Measurements from ENCODE around the gene TCTA.

The TCTA gene

DNA sequence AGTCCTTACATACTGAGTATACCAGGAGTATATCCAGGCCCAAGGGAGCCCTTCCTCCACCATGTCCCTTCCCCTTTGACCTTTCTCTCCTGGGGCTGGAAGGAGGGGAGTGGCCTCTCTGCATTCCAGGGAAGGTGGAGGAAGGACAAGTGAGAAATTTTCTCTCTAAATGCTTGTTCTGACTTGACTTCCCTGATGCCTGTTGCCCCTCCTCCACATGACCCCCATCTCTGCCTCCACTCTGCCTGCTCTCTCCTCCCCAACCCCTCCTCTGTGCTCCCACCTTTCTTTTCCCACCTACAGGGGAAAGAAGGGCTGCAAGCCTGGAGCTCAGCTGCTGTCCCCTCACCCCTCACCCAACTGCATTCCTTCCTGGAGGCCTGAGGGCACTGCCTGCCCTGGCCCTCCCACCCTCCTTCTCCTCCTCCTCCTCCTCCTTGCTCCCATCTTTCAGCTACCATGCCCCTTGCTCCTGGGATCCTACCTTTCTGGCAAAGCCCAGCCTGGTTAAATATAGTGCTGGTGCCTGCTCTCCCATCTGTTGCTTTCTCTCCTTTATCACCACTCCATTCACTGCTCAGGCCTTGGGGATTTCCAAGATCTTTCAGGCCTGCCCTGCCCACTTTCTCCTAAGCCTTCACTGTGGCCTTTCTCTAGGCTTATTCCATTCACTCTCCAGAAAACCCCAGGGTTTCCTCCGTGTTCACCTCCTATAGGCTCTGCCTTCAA, 49.4 kb downstream of the TCTA start:
- DNase-seq, result no peak

DNA sequence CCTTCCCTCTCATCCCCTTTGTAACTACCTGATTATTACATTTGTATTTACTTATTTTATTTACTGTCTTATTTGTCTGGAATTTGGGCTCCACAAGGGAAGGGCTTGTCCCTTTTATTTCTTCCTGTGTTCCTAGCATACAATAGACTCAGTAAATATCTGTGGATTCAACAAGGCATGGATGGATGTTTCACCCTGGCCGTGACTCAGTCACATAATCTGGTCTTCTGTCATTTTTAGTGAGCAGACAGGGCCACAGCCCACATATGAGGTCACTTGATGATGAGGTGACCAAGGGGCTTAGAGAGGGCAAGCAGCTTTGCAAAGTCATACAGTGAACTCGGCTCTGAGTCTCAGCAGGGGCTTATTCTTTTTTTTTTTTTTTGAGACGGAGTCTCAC, 50.0 kb downstream of the TCTA start:
- no peak for DNase-seq

DNA sequence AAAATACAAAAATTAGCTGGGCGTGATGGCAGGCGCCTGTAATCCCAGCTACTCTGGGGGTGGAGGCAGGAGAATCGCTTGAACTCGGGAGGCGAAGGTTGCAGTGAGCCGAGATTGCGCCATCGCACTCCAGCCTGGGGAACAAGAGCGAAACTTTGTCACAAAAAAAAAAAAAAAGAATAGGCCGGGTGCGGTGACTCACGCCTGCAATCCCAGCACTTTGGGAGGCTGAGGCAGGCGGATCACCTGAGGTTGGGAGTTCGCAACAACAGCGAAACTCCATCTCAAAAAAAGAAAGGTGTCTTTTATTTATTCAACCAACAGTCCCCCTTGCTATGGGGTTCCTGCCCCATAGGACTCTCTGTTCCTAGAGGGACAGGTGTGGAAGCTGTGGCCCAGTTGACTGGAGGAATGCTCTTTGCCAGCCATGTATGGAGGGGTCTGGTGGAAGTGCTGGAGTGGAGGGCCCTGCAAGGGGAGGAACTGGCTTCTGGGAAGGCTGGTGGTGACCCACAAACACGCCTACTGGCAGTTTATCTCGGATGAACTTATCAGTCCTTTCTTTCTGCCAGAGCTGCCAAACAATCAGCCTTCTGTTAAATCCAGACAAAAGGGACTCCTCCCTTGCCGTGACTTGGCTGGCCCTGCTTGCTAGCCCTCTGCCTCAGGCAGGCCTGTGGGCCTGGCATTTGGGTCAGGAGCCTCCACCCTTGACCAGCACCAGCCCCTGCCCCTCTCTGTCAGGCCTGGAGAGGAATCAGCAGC, 53.2 kb downstream of the TCTA start:
- no peak for DNase-seq
